GM23338 (cell line): ENCODE results near the gene ELOVL6. TPM values are rescaled to one million over a fixed set of nuclear protein-coding genes. Genes with fewer than 3 reads are reported as not detected.

Experiments used
- ATAC-seq: fragments of 200-7000 bp; cut with Tn5 transposase; 3 replicates; pipeline ENCODE4 v1.9.1; 2020
- DNase-seq: peaks from one replicate; pipeline ENCODE4 v3.0.0-alpha.2; 2015; ENCODE audit warnings: low spot score
- H2AFZ ChIP-seq: fragments of 200-600 bp; sonication (generic); 2 replicates; pipeline ENCODE4 v1.8.0; 2016; ENCODE audit warnings: antibody characterized with exemption, mild to moderate bottlenecking, moderate library complexity
- H3F3A ChIP-seq: fragments of 200-600 bp; sonication (generic); replicated peaks from 2 replicates; pipeline ENCODE4 v1.8.0; 2017; ENCODE audit warnings: antibody characterized with exemption, mixed run types, low read depth
- H3K27ac ChIP-seq: fragments of 200-600 bp; sonication (generic); 2 replicates; pipeline ENCODE4 v1.6.1; 2016; ENCODE audit warnings: low read depth
- H3K27me3 ChIP-seq: fragments of 200-600 bp; sonication (generic); 2 replicates; pipeline ENCODE4 v1.8.0; 2016; ENCODE audit warnings: mild to moderate bottlenecking, mixed run types, moderate library complexity; ENCODE audit not compliant: insufficient read depth
- H3K36me3 ChIP-seq: fragments of 200-600 bp; sonication (generic); 2 replicates; pipeline ENCODE4 v1.8.0; 2016; ENCODE audit warnings: mild to moderate bottlenecking; ENCODE audit not compliant: insufficient read depth
- H3K4me1 ChIP-seq: fragments of 200-600 bp; sonication (generic); 2 replicates; pipeline ENCODE4 v1.8.0; 2016; ENCODE audit warnings: mild to moderate bottlenecking, moderate library complexity; ENCODE audit not compliant: insufficient read depth
- H3K4me2 ChIP-seq: fragments of 200-600 bp; sonication (generic); 2 replicates; pipeline ENCODE4 v1.7.1; 2017; ENCODE audit warnings: mixed run types
- H3K4me3 ChIP-seq: fragments of 200-600 bp; sonication (generic); 2 replicates; pipeline ENCODE4 v1.6.1; 2016; ENCODE audit warnings: mixed run types
- H3K79me2 ChIP-seq: fragments of 200-600 bp; sonication (generic); replicated peaks from 2 replicates; pipeline ENCODE4 v1.8.0; 2017; ENCODE audit warnings: mild to moderate bottlenecking; ENCODE audit not compliant: insufficient read depth
- H3K9me2 ChIP-seq: fragments of 200-600 bp; sonication (generic); 2 replicates; pipeline ENCODE4 v1.8.0; 2017; ENCODE audit not compliant: insufficient read depth
- H4K20me1 ChIP-seq: fragments of 200-600 bp; sonication (generic); replicated peaks from 2 replicates; pipeline ENCODE4 v1.8.0; 2017; ENCODE audit warnings: mild to moderate bottlenecking; ENCODE audit not compliant: insufficient read depth
- H3K27ac Mint-ChIP-seq: 2 replicates; pipeline ENCODE4 v1.8.0; 2020; ENCODE audit warnings: inconsistent platforms, mild to moderate bottlenecking, moderate library complexity, mixed read lengths
- H3K27me3 Mint-ChIP-seq: 3 replicates; pipeline ENCODE4 v1.8.0; 2022; ENCODE audit warnings: low read depth, mild to moderate bottlenecking, moderate library complexity, mixed read lengths, inconsistent platforms; ENCODE audit not compliant: insufficient read depth, poor library complexity
- H3K36me3 Mint-ChIP-seq: 3 replicates; pipeline ENCODE4 v1.8.0; 2021; ENCODE audit warnings: low read depth, mild to moderate bottlenecking, inconsistent platforms, moderate library complexity, mixed read lengths
- H3K4me1 Mint-ChIP-seq: 3 replicates; pipeline ENCODE4 v1.8.0; 2020; ENCODE audit warnings: mild to moderate bottlenecking, inconsistent platforms, mixed read lengths
- H3K4me3 Mint-ChIP-seq: 3 replicates; pipeline ENCODE4 v1.8.0; 2021; ENCODE audit warnings: moderate library complexity, mild to moderate bottlenecking, inconsistent platforms, mixed read lengths
- H3K9me3 Mint-ChIP-seq: 3 replicates; pipeline ENCODE4 v1.8.0; 2020; ENCODE audit warnings: moderate library complexity, mild to moderate bottlenecking, inconsistent platforms, mixed read lengths
- CREB1 ChIP-seq: fragments of 250-450 bp; sonication (Bioruptor Pico); IDR thresholded peaks from 2 replicates; pipeline ENCODE4 v1.5.0; 2020; ENCODE audit warnings: low read depth, mild to moderate bottlenecking, moderate library complexity
- CTCF ChIP-seq, 2 experiments: fragments of 200-600 bp in 1 of 2; sonication (generic) in 1 of 2; conservative IDR thresholded peaks; 2 replicates each; pipeline versions ENCODE4 v1.5.1 to v1.6.1; 2016 to 2017; ENCODE audit warnings: antibody characterized with exemption in 2 of 2, low read depth in 2 of 2, mild to moderate bottlenecking in 2 of 2, moderate library complexity in 1 of 2
- EZH2 ChIP-seq: fragments of 200-600 bp; sonication (generic); IDR thresholded peaks from one replicate; pipeline ENCODE4 v1.8.0; 2017; ENCODE audit warnings: antibody characterized with exemption, mild to moderate bottlenecking, low read depth; ENCODE audit not compliant: unreplicated experiment
- EZH2phosphoT487 ChIP-seq: fragments of 200-600 bp; sonication (generic); IDR thresholded peaks from one replicate; pipeline ENCODE4 v1.8.1; 2018; ENCODE audit warnings: antibody characterized with exemption; ENCODE audit not compliant: unreplicated experiment
- JUNB ChIP-seq: IDR thresholded peaks from one replicate; pipeline ENCODE4 v1.6.1; 2016; ENCODE audit warnings: antibody characterized with exemption; ENCODE audit not compliant: unreplicated experiment
- NANOG ChIP-seq: IDR thresholded peaks from 2 replicates; pipeline ENCODE4 v1.6.1; 2016; ENCODE audit warnings: antibody characterized with exemption, borderline replicate concordance
- STAT1 ChIP-seq: IDR thresholded peaks from one replicate; pipeline ENCODE4 v1.6.1; 2016; ENCODE audit warnings: antibody characterized with exemption; ENCODE audit not compliant: unreplicated experiment
- ZNF114 ChIP-seq: fragments of 250-450 bp; sonication (Bioruptor Pico); IDR thresholded peaks from 2 replicates; pipeline ENCODE4 v1.5.0; 2020; ENCODE audit warnings: mild to moderate bottlenecking, moderate library complexity
- ZNF331 ChIP-seq: fragments of 250-450 bp; sonication (Bioruptor Pico); IDR thresholded peaks from 2 replicates; pipeline ENCODE4 v1.5.0; 2020; ENCODE audit warnings: low read depth, mild to moderate bottlenecking, moderate library complexity
- ZNF462 ChIP-seq: fragments of 250-450 bp; sonication (Bioruptor Pico); IDR thresholded peaks from 2 replicates; pipeline ENCODE4 v1.5.0; 2020; ENCODE audit warnings: mild to moderate bottlenecking, moderate library complexity
- polyA plus RNA-seq: library from polyadenylated mRNA; unstranded; fragments of >200 nt; fragmentation: Nextera tagmentation; extraction: Ambion mirVana; gene quantifications from 2 replicates; pipeline ENCODE4 v1.2.1, GENCODE V29; 2016
- total RNA-seq: library from RNA; depleted of rRNA; stranded (reverse); fragments of >200 nt; shearing (Covaris generic); gene quantifications from 2 replicates; pipeline ENCODE4 v1.2.3, GENCODE V29; 2014
- TF ChIP-seq, protein P1 (sequence below): IDR thresholded peaks from 2 replicates; pipeline ENCODE4 v1.6.1; 2016; ENCODE audit warnings: antibody characterized with exemption
- TF ChIP-seq, protein P2 (sequence below): IDR thresholded peaks from one replicate; pipeline ENCODE4 v1.6.1; 2018; ENCODE audit warnings: antibody characterized with exemption; ENCODE audit not compliant: unreplicated experiment

Gene ELOVL6
- total and polyA plus RNA-seq, 2 experiments from 2014 or later: 82.7 to 89.5 TPM

DNA sequence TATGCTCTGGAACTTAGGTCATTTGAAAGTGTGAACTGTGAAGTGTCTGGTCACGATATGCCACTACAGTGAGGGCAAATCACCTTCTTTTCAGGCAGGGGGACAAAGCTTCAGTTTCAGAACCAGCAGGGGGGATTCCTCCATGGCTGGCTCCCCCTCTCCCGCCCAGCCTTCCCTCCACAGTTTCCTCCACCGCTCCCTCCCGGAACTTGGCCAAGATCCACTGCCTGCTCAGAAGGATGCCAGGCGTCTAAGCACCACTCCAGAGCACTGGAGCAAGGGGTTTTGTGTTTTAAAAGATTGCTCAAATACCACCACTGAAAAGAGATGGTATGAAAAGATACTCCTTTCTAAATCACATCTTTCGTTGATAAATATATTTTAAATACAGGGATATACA is 126.9 kb downstream of the ELOVL6 start:
- H3K27ac ChIP-seq: no peak overlapping the region
- peaks cover 17% of the 10 kb centered on the region; the same call in 2 of the 3 replicates for H3K36me3 Mint-ChIP-seq
- H3K4me2 ChIP-seq: no peak overlapping the region
- H4K20me1 ChIP-seq: peaks cover 17% of the 10 kb centered on the region; the same call in 1 of the 2 replicates
- H3K4me1 Mint-ChIP-seq: peaks cover 26% of the 10 kb centered on the region
- H3K9me3 Mint-ChIP-seq: no peaks in the 10 kb centered on the region
- ATAC-seq (peak; percentile 78), DNase-seq (no peak)
- H3K4me3 ChIP-seq: no peak overlapping the region
- H3K27me3 ChIP-seq: no peaks in the 10 kb centered on the region
- no peak overlapping the region for H3K4me3 Mint-ChIP-seq
- no peak overlapping the region for H2AFZ ChIP-seq
- no peaks in the 10 kb centered on the region for H3K9me2 ChIP-seq
- H3K4me1 ChIP-seq: no peaks in the 10 kb centered on the region
- H3F3A ChIP-seq: no peaks in the 10 kb centered on the region
- TF ChIP-seq ZNF114 (CRISPR knock-in tag): no peak
- TF ChIP-seq CTCF (conservative IDR thresholded peaks at IDR 0.05; ENCODE audit: low read depth in 2 of 2): no peak
- TF ChIP-seq STAT1: no peak
- no peak for TF ChIP-seq JUNB
- TF ChIP-seq ZNF462: no peak
- TF ChIP-seq, protein P1, sequence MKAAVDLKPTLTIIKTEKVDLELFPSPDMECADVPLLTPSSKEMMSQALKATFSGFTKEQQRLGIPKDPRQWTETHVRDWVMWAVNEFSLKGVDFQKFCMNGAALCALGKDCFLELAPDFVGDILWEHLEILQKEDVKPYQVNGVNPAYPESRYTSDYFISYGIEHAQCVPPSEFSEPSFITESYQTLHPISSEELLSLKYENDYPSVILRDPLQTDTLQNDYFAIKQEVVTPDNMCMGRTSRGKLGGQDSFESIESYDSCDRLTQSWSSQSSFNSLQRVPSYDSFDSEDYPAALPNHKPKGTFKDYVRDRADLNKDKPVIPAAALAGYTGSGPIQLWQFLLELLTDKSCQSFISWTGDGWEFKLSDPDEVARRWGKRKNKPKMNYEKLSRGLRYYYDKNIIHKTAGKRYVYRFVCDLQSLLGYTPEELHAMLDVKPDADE: no peak
- TF ChIP-seq NANOG: no peak
- TF ChIP-seq CREB1 (CRISPR knock-in tag): no peak
- no peak for TF ChIP-seq ZNF331
- TF ChIP-seq, protein P2, sequence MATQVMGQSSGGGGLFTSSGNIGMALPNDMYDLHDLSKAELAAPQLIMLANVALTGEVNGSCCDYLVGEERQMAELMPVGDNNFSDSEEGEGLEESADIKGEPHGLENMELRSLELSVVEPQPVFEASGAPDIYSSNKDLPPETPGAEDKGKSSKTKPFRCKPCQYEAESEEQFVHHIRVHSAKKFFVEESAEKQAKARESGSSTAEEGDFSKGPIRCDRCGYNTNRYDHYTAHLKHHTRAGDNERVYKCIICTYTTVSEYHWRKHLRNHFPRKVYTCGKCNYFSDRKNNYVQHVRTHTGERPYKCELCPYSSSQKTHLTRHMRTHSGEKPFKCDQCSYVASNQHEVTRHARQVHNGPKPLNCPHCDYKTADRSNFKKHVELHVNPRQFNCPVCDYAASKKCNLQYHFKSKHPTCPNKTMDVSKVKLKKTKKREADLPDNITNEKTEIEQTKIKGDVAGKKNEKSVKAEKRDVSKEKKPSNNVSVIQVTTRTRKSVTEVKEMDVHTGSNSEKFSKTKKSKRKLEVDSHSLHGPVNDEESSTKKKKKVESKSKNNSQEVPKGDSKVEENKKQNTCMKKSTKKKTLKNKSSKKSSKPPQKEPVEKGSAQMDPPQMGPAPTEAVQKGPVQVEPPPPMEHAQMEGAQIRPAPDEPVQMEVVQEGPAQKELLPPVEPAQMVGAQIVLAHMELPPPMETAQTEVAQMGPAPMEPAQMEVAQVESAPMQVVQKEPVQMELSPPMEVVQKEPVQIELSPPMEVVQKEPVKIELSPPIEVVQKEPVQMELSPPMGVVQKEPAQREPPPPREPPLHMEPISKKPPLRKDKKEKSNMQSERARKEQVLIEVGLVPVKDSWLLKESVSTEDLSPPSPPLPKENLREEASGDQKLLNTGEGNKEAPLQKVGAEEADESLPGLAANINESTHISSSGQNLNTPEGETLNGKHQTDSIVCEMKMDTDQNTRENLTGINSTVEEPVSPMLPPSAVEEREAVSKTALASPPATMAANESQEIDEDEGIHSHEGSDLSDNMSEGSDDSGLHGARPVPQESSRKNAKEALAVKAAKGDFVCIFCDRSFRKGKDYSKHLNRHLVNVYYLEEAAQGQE: no peak
- TF ChIP-seq EZH2: no peak
- TF ChIP-seq EZH2phosphoT487: no peak
- H3K27ac Mint-ChIP-seq: no peak overlapping the region
- peaks cover 5% of the 10 kb centered on the region; the same call in 1 of the 2 replicates for H3K36me3 ChIP-seq
- H3K27me3 Mint-ChIP-seq: no peaks in the 10 kb centered on the region
- H3K79me2 ChIP-seq: peaks cover 49% of the 10 kb centered on the region
